CD8-positive, alpha-beta memory T cell (primary cell): Measurements from ENCODE around the gene KPTN. TPM values are rescaled to one million over a fixed set of nuclear protein-coding genes. Genes with fewer than 3 reads are reported as not detected.

ENCODE experiments used
- CTCF ChIA-PET: fragments of 350-600 bp; sonication (Branson Sonifier 250); formaldehyde crosslinking; loops from one replicate; lab custom pipeline; 2021; ENCODE audit warnings: antibody characterized with exemption; lab: Charles Lee
- POLR2A ChIA-PET: fragments of 350-600 bp; sonication (Branson Sonifier 250); formaldehyde crosslinking; loops from one replicate; lab custom pipeline; 2021; ENCODE audit warnings: antibody characterized with exemption; lab: Charles Lee
- DNase-seq, 5 donors: peaks; one replicate each; pipeline versions ENCODE4 v3.0.0 to v3.0.0-alpha.2; 2020 to 2022; ENCODE audit warnings: mixed read lengths in 1 of 5
- H3K27ac ChIP-seq: one replicate; pipeline ENCODE4 v1.7.0; 2013; ENCODE audit warnings: low read depth, mild to moderate bottlenecking, low read length, moderate library complexity
- H3K27me3 ChIP-seq: 2 replicates; pipeline ENCODE4 v1.7.0; 2013; ENCODE audit warnings: low read length, mild to moderate bottlenecking; ENCODE audit not compliant: insufficient read depth, poor library complexity, severe bottlenecking
- H3K36me3 ChIP-seq: 2 replicates; pipeline ENCODE4 v1.7.0; 2013; ENCODE audit warnings: mild to moderate bottlenecking, low read length, moderate library complexity; ENCODE audit not compliant: insufficient read depth
- H3K4me1 ChIP-seq: 2 replicates; pipeline ENCODE4 v1.7.0; 2013; ENCODE audit warnings: mild to moderate bottlenecking, low read length, moderate library complexity; ENCODE audit not compliant: insufficient read depth
- H3K4me3 ChIP-seq: 2 replicates; pipeline ENCODE4 v1.7.0; 2013; ENCODE audit warnings: mild to moderate bottlenecking, low read length
- H3K9me3 ChIP-seq: 2 replicates; pipeline ENCODE4 v1.7.0; 2013; ENCODE audit warnings: mild to moderate bottlenecking, low read length
- H3K27ac Mint-ChIP-seq, 8 donors: one replicate each; pipeline ENCODE4 v1.8.0; 2020 to 2021; ENCODE audit warnings: mixed read lengths in 8 of 8, mild to moderate bottlenecking in 6 of 8, inconsistent platforms in 3 of 8, moderate library complexity in 3 of 8
- H3K27me3 Mint-ChIP-seq, 2 donors: one replicate each; pipeline ENCODE4 v1.8.0; 2020 to 2021; ENCODE audit warnings: mixed read lengths in 2 of 2, mild to moderate bottlenecking in 1 of 2, moderate library complexity in 1 of 2
- H3K36me3 Mint-ChIP-seq, 3 donors: one replicate each; pipeline ENCODE4 v1.8.0; 2020 to 2021; ENCODE audit warnings: mixed read lengths in 3 of 3, inconsistent platforms in 1 of 3, mild to moderate bottlenecking in 1 of 3
- H3K4me1 Mint-ChIP-seq, 3 donors: one replicate each; pipeline ENCODE4 v1.8.0; 2020 to 2021; ENCODE audit warnings: mixed read lengths in 3 of 3, inconsistent platforms in 1 of 3, mild to moderate bottlenecking in 1 of 3
- H3K4me3 Mint-ChIP-seq, 7 donors: one replicate each; pipeline ENCODE4 v1.8.0; 2020 to 2021; ENCODE audit warnings: mixed read lengths in 7 of 7, mild to moderate bottlenecking in 6 of 7, moderate library complexity in 4 of 7, inconsistent platforms in 2 of 7
- H3K9me3 Mint-ChIP-seq, 5 donors: one replicate each; pipeline ENCODE4 v1.8.0; 2020 to 2022; ENCODE audit warnings: mixed read lengths in 5 of 5, mild to moderate bottlenecking in 3 of 5, moderate library complexity in 2 of 5, inconsistent platforms in 1 of 5
- polyA plus RNA-seq: library from polyadenylated mRNA; unstranded; fragments of 300-500 nt; fragmentation: Illumina TruSeq; gene quantifications from one replicate; pipeline ENCODE4 v1.2.3, GENCODE V29; 2021
- total RNA-seq, 2 experiments: library from RNA; stranded (reverse); gene quantifications; one replicate each; pipeline ENCODE4 v1.2.3, GENCODE V29; 2021

The KPTN gene
- total and polyA plus RNA-seq, 3 experiments from 2014 or later, result 5.9 to 12.4 (median 10.8) TPM

- Mint-ChIP-seq H3K27me3 (peaks cover 47 to 75% of the 10 kb centered on the region in 2 donors), H3K4me3 (peak overlapping the region; percentile 2 to 80 (median 74)), H3K9me3 (peaks cover 0 to 2% (median 0%) of the 10 kb centered on the region in 5 donors), H3K4me1 (peaks cover 44 to 57% (median 54%) of the 10 kb centered on the region in 3 donors), H3K36me3 (no peaks in the 10 kb centered on the region), H3K27ac (peak overlapping the region in 2 of 8 donors; percentile 23 to 52)
- H3K27ac ChIP-seq, result no peak overlapping the region
- ChIA-PET CTCF (interaction anchor here (0.8 to 1.4 kb wide), 2 partner anchors 9 to 18 kb away, joined by 3 to 5 read pairs; no protein-coding TSS in a partner anchor), POLR2A (interaction anchor here (0.6 kb wide), 1 partner anchor 77 kb away, joined by 7 read pairs; no protein-coding TSS in a partner anchor)
- H3K4me1 ChIP-seq, result peaks cover 45% of the 10 kb centered on the region
- H3K27me3 ChIP-seq, result peaks cover 31% of the 10 kb centered on the region
- no peaks in the 10 kb centered on the region for H3K36me3 ChIP-seq
- peak; percentile 56 to 79 (median 64) for DNase-seq
- peak overlapping the region; percentile 44 for H3K4me3 ChIP-seq
- H3K9me3 ChIP-seq, result no peaks in the 10 kb centered on the region
Measured at GRCh38 chr19:47445937-47446402, 38.0 kb downstream of the KPTN start.

DNA sequence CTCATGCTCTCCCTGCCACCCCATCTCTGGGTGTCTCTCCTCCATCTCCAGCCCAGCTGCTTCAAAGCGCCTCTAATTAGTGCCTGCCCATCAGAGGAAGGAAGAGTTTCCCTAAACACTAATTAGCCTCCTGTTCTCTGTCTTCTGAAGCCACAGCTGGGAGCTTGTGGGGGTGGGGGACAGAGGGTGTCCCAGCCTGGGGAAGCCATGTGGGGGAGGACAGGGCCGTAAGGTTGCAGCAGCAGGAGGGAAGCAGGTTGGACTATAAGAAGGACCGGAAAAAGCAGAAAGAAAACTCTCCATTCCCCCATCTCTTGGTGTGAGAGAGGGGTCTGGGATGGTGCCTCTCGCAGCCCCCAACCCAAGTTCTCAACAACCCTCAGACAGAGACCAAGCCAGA lies 38.5 kb downstream of the KPTN start:
- Histone ChIP-seq H3K27ac (no peak overlapping the region), H3K9me3 (no peaks in the 10 kb centered on the region), H3K4me3 (peak overlapping the region; percentile 44), H3K4me1 (peaks cover 45% of the 10 kb centered on the region), H3K36me3 (no peaks in the 10 kb centered on the region), H3K27me3 (peaks cover 31% of the 10 kb centered on the region)
- peaks cover 44 to 57% (median 54%) of the 10 kb centered on the region in 3 donors for H3K4me1 Mint-ChIP-seq
- POLR2A ChIA-PET, result interaction anchor here (0.6 kb wide), 1 partner anchor 78 kb away, joined by 7 read pairs; no protein-coding TSS in a partner anchor
- no peaks in the 10 kb centered on the region for H3K36me3 Mint-ChIP-seq
- H3K27me3 Mint-ChIP-seq, result peaks cover 45 to 76% of the 10 kb centered on the region in 2 donors
- no peak for DNase-seq
- peaks cover 0 to 2% (median 0%) of the 10 kb centered on the region in 5 donors for H3K9me3 Mint-ChIP-seq
- H3K4me3 Mint-ChIP-seq, result peak overlapping the region; percentile 2 to 80 (median 75)
- H3K27ac Mint-ChIP-seq, result peak overlapping the region in 1 of 8 donors; percentile 77
- CTCF ChIA-PET, result interaction anchor here (0.8 to 1.4 kb wide), 2 partner anchors 9 to 17 kb away, joined by 3 to 5 read pairs; no protein-coding TSS in a partner anchor

DNA sequence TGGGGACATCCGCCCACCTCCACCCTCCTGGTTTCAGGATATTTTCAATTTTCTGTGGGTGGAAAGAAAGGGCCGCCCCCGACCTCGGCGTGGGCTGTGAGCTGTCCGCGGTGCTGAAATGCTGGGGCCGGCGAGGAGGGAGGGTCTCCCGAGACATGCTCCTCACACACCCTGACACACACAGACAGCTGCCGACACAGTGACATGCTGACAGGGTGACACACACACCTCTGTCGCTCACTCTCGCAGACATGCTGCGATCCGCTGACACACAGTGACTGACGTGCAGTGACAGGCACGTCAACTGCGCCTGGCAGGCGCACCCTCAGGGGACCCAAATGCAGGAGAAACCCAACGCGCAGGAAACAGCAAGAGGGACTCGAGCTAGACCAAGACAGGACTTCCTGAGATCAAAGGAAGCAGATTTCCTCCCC lies 39.6 kb downstream of the KPTN start:
- Histone ChIP-seq H3K9me3 (no peaks in the 10 kb centered on the region), H3K27me3 (peaks cover 31% of the 10 kb centered on the region), H3K36me3 (no peaks in the 10 kb centered on the region), H3K4me1 (peaks cover 45% of the 10 kb centered on the region), H3K4me3 (peak overlapping the region; percentile 6), H3K27ac (no peak overlapping the region)
- Mint-ChIP-seq H3K4me3 (peak overlapping the region in 6 of 7 donors; percentile 20 to 78 (median 52)), H3K36me3 (no peaks in the 10 kb centered on the region), H3K4me1 (peaks cover 44 to 57% (median 54%) of the 10 kb centered on the region in 3 donors), H3K27ac (peak overlapping the region in 3 of 8 donors; percentile 25 to 52 (median 32)), H3K27me3 (peaks cover 47 to 76% of the 10 kb centered on the region in 2 donors), H3K9me3 (peaks cover 0 to 2% (median 0%) of the 10 kb centered on the region in 5 donors)
- ChIA-PET POLR2A (no interaction called here), CTCF (no interaction called here)
- peak in 3 of 5 donors; percentile 24 to 55 (median 41) for DNase-seq

- Mint-ChIP-seq H3K9me3 (peaks cover 0 to 2% (median 0%) of the 10 kb centered on the region in 5 donors), H3K27me3 (peaks cover 48 to 74% of the 10 kb centered on the region in 2 donors), H3K4me3 (peak overlapping the region in 5 of 7 donors; percentile 34 to 71 (median 45)), H3K36me3 (no peaks in the 10 kb centered on the region), H3K4me1 (peaks cover 44 to 50% (median 49%) of the 10 kb centered on the region in 3 donors), H3K27ac (peak overlapping the region in 1 of 8 donors; percentile 22)
- no peaks in the 10 kb centered on the region for H3K9me3 ChIP-seq
- no peak overlapping the region for H3K27ac ChIP-seq
- H3K36me3 ChIP-seq, result no peaks in the 10 kb centered on the region
- no peak for DNase-seq
- ChIA-PET CTCF (no interaction called here), POLR2A (no interaction called here)
- H3K4me1 ChIP-seq, result peaks cover 45% of the 10 kb centered on the region
- H3K27me3 ChIP-seq, result peaks cover 32% of the 10 kb centered on the region
- no peak overlapping the region for H3K4me3 ChIP-seq
Measured at GRCh38 chr19:47443331-47443730, 40.7 kb downstream of the KPTN start.

- DNase-seq, result no peak
- no peaks in the 10 kb centered on the region for H3K9me3 Mint-ChIP-seq
- H3K4me1 Mint-ChIP-seq, result peaks cover 26 to 33% (median 30%) of the 10 kb centered on the region in 3 donors
- CTCF ChIA-PET, result interaction anchor here (1.3 to 9.7 kb wide), 2 partner anchors 10 to 263 kb away, joined by 4 to 179 read pairs; no protein-coding TSS in a partner anchor
- no peak overlapping the region for H3K4me3 ChIP-seq
- peaks cover 39 to 71% of the 10 kb centered on the region in 2 donors for H3K27me3 Mint-ChIP-seq
- H3K27ac Mint-ChIP-seq, result no peak overlapping the region
- POLR2A ChIA-PET, result no interaction called here
- no peaks in the 10 kb centered on the region for H3K36me3 Mint-ChIP-seq
- H3K27ac ChIP-seq, result no peak overlapping the region
- no peaks in the 10 kb centered on the region for H3K36me3 ChIP-seq
- H3K4me3 Mint-ChIP-seq, result no peak overlapping the region
- H3K4me1 ChIP-seq, result peaks cover 13% of the 10 kb centered on the region
- H3K27me3 ChIP-seq, result peaks cover 26% of the 10 kb centered on the region
- H3K9me3 ChIP-seq, result no peaks in the 10 kb centered on the region
Measured at GRCh38 chr19:47438793-47439220, 45.2 kb downstream of the KPTN start.

DNA sequence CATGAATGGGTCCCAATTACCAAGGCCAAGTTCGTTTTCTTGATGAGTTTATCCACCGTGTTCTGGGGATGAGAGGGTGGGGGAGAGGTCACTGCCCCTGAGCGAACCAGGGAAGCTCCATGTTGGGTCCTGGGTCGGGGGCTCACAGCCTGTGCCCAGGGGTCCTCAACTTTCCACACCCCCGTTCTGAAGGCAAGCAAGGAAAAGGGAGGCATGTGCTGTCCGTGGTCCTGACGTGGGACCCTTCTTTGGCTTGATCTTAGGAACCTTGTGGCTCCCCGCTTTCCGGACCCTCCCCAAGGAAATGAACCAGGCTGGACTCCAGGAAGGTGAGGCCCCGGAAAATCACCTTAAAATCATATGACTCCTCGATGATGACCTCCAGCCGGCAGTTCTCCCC lies 46.5 kb downstream of the KPTN start:
- H3K27me3 Mint-ChIP-seq, result peaks cover 38 to 72% of the 10 kb centered on the region in 2 donors
- CTCF ChIA-PET, result interaction anchor here (1.0 to 9.7 kb wide), 5 partner anchors 78 to 264 kb away, joined by 5 to 179 read pairs (median 6); partner anchors contain the start of gene NAPA
- peaks cover 16% of the 10 kb centered on the region for H3K27me3 ChIP-seq
- no peaks in the 10 kb centered on the region for H3K9me3 Mint-ChIP-seq
- POLR2A ChIA-PET, result no interaction called here
- H3K27ac ChIP-seq, result no peak overlapping the region
- H3K4me1 ChIP-seq, result peaks cover 5% of the 10 kb centered on the region
- no peak overlapping the region for H3K4me3 ChIP-seq
- no peaks in the 10 kb centered on the region for H3K9me3 ChIP-seq
- H3K27ac Mint-ChIP-seq, result no peak overlapping the region
- peaks cover 15 to 23% (median 20%) of the 10 kb centered on the region in 3 donors for H3K4me1 Mint-ChIP-seq
- no peaks in the 10 kb centered on the region for H3K36me3 Mint-ChIP-seq
- DNase-seq, result no peak
- H3K36me3 ChIP-seq, result no peaks in the 10 kb centered on the region
- H3K4me3 Mint-ChIP-seq, result no peak overlapping the region

GRCh38 chr19:47436712-47437401 lies 47.2 kb downstream of the KPTN start:
- DNase-seq, result peak; percentile 68 to 86 (median 78)
- Histone ChIP-seq H3K27ac (no peak overlapping the region), H3K4me1 (peaks cover 5% of the 10 kb centered on the region), H3K36me3 (no peaks in the 10 kb centered on the region), H3K27me3 (peaks cover 13% of the 10 kb centered on the region), H3K9me3 (no peaks in the 10 kb centered on the region), H3K4me3 (no peak overlapping the region)
- H3K27ac Mint-ChIP-seq, result peak overlapping the region in 1 of 8 donors; percentile 65
- peaks cover 15 to 23% (median 20%) of the 10 kb centered on the region in 3 donors for H3K4me1 Mint-ChIP-seq
- POLR2A ChIA-PET, result interaction anchor here (0.6 to 1.0 kb wide), 2 partner anchors 47 to 270 kb away, joined by 5 to 8 read pairs; partner anchors contain the start of gene KPTN
- H3K9me3 Mint-ChIP-seq, result no peaks in the 10 kb centered on the region
- peak overlapping the region in 4 of 7 donors; percentile 0 to 76 (median 25) for H3K4me3 Mint-ChIP-seq
- no peaks in the 10 kb centered on the region for H3K36me3 Mint-ChIP-seq
- H3K27me3 Mint-ChIP-seq, result peaks cover 42 to 73% of the 10 kb centered on the region in 2 donors
- CTCF ChIA-PET, result interaction anchor here (0.6 to 9.7 kb wide), 28 partner anchors 9 to 311 kb away, joined by 3 to 179 read pairs (median 5); partner anchors contain the start of genes EHD2, KPTN, NAPA and NOP53
